HL-60/S4 (cell line): ENCODE results near the gene GPD1L.

ENCODE experiments used
- in situ Hi-C: fragments of 300-500 bp; cut with MboI; formaldehyde crosslinking; loops from 2 replicates; pipeline ENCODE4 v1.14.3; 2022; ENCODE audit warnings: low sequenced_read_pairs

GPD1L gene

DNA sequence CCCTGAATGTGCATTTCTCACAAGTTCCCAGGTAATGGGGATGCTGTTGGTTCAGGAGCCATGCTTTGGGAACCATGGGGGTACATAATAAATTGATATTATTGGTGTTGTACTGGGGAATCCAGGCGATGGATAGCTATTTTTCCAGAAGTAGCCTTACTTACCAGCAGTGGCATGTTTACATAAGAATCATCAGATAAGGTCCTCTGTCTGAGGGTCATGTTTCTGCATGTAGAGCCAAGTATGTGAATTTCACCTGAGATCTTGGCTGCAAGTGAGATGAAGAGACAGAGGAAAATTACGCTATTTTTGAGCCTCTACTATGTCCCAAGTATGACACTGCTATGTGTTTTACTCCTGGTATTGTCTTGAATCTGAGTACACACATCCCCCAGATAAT, 26.3 kb downstream of the GPD1L start:
- in situ Hi-C loops = no loop called here

DNA sequence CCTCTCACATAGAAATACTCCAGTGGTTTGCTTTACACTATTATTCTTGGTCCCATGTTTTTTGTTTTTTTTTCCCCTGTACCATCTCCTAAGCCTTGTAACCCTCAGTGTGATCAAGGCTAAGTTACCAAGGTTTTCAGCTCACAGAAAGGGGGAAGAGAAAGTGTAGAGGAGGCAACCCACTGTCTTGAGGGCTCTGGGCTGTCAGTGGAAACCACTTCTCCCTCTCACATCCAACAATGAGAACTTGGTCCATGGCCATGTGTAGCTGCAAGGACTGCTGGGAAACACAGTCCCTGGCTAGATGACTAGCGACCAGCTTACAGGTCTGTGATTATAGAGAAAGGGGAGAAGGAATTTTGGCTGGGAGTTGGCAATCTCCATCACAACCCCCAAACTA, 30.3 kb downstream of the GPD1L start:
- in situ Hi-C loops = no loop called here

DNA sequence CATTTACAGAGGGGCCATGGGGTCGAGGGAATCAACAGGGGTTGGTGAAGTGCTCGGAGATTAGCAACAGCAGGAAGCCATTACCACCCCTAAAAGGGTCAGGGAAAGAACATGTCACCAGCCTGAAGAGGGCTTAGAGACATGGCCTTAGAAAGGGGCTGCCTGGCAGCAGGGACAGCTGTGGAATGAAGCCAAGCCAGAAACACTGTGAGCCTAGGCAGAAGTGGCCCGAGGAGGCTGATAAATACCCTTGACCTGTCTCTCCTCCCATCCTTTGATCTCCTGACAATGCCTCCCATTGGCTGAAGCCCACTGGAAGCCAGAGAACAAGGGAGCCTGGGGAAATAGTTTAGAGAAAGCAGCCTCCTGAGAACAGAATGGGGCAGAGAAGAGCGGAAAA, 31.4 kb downstream of the GPD1L start:
- in situ Hi-C loops = no loop called here

DNA sequence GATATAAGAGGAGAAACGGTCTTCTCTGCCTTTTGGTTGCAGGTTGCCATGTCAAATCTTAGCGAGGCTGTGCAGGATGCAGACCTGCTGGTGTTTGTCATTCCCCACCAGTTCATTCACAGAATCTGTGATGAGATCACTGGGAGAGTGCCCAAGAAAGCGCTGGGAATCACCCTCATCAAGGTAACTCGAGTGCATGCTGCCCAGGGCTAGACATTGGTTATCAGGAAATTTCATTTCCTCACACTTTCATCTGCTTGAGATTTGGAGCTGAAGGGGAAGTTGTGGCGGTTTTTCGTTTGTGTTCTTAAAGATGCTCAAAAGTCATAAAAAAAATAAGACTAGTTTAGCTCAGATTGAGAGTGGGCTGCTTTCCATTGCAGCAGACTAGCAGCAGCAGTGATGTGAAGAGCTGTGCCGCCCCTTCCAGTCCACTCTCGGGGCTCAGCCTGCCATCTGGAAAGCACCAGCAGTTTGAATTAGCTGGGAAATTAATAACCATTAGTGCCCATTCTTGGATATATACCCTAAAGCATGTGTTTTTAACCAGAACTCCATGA, 32.2 kb downstream of the GPD1L start:
- in situ Hi-C loops = no loop called here

DNA sequence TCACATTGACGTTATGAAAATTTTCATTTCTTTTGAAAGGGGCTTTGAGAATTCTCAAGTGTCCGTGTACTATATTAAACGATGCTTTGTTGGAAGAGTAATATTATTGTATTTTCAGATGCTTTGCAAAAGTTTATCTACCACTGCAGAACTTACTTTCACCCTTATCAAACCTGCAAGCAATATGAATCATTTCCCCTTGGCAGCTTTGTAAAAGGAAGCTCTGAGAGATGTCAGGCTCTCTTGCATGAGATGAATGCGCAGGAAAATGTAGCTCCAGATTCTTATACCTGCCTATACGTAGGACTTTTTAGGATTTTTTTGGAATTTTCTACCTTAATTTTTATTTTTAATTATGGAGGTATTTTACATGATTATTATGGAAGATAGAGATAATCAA, 34.5 kb downstream of the GPD1L start:
- in situ Hi-C loops = no loop called here

DNA sequence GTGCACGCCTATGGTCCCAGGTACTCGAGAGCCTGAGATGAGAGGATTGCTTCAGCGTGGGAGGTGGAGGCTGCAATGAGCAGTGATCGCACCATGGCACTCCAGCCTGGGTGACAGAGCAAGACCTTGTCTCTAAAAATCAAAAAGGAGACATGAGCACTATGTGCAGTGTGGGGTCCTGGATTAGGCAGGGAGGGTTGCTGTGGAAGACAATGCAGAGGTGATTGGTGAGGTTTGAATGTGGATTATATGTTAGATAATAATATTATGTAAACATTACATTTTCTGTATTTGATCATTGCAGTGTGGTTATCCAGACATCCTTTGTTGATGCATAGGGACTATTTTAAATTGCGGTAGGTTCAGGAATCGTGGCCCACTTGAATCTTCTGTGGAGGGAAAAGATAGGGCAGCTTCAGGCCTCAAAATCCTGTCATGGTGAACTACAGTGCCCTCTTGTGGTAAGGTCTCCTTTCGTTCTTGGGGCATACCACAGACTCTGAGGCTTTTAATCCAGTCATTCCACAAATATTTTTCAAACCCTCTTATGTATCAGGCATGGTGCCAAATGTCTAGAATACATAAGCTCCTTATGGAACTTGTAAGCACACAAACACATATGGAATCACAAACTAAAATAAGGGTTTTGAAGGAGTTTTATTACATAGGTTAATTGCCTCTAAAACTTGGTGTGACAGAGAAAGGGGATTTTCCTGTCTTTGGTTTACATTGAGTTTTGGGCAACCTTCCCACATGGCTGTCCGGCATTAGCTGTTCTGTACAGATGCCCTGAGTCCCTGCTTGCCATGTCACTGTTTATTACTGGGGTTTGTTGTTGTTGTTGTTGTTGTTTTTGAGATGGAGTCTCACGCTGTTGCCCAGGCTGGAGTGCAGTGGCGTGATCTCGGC, 37.7 kb downstream of the GPD1L start:
- in situ Hi-C loops = no loop called here

DNA sequence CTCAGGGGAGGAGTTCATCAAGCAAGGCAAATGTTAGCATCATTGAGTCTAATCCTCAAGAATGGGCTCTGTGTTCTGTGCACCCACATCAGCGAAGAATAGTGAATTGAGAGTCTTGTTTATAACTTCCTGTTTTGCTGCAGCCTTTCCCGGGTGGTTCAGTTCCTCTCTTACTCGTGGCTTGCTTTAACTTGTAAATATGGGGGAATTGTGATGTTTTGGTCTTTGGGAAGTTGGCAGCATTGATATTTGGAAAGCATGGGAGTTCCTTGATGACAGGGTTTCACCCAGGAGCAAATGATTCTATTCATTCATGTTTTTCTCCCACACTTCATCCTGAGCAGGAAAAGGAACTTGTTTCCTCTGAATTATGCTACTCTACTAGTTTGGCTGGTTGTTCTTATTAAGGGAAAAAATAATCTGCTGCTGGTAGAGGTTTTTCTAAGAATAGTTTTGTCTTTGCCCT, 40.4 kb downstream of the GPD1L start:
- in situ Hi-C loops = no loop called here

DNA sequence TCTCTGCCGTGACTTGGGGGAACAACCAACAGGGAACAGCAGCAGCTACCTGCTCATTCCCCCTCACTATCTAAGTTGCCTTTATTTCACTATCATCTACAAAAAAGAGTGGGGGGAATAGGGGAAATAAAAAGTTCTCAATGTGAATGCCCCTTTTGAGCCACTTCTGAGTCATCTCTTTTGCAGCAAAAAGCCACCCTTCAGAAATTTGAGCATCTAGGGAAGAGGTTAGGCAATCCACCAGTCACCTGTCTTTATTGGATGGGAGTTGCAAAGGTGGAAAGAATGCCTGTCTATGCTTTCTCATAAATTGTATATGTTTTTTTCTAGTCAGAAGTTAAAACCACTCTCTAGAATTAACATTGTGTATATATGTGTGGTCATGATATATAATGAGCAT, 41.1 kb downstream of the GPD1L start:
- in situ Hi-C loops = no loop called here

DNA sequence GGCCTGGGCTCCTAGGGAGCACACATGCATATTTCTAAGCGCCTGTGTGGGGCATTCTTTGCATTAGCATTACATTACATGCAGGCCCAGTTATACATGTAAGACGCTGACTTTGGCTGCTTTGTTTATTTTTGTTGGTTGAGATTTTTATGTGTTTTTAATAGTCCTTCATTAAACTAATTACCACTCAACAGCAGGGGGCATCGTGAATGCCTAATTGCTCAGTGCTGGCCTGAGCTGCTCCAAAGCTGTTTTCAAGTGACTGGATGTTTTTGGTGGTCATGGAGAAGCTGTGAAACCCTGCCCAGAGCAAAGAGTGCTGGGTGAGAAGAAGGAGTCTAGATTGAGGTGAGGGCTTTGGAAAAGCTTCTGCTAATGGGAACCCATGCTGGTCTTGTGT, 41.5 kb downstream of the GPD1L start:
- in situ Hi-C loops = no loop called here

DNA sequence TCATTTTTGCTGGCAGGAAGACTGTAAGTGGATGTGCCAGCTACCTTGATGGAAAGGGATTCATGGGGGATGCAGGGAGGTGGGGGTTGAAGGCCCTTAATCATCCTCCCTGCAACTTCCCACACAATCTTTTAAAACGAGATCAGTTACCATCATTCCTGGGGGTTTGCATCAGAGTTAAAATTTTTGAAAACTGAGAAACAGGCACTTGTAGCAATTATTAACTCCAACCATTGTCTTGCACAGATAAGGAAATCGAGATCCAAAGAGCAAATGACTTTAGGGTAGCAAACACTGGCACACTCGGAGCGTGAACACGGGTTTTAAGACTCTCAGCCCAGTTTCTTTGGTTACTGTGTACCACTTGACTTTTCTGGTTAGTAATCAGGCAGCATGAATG, 41.9 kb downstream of the GPD1L start:
- in situ Hi-C loops = no loop called here

DNA sequence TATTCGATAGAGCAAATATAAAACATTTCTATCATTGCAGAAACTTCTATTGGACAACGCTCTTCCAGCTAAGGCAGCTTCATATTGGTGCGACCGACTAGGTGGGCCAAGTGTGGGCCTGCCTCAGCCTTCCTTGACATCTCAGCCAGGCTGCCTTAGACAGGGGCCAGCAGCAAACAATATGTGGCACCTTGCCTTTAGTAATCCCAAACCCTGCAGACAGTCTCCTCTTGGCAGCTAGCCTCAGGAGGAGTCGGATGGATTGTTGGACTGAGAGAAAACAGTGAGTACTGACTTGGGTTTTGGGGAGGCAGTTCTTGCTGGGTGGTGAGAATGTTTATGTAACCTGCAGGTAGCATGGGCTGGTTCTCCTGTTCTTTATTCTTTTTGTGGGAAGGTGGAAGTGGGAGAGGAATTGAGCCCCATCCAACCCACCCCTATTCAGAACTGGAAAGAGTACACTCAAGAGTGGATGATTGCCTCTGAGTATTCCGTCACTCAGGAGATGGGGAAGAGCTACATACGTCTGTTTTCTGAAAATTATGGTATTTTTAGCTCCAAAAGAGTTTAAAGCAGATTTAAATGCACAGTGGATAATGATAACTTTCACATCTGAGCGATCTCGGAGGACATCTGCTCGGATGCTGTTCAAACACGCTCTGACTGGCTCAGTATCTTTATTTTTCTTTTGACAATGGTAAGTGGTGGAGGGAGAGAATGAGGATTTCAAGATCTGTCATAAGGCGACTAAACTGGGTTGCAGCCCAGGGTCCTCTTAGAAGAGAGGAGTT, 47.2 kb downstream of the GPD1L start:
- in situ Hi-C loops = no loop called here

DNA sequence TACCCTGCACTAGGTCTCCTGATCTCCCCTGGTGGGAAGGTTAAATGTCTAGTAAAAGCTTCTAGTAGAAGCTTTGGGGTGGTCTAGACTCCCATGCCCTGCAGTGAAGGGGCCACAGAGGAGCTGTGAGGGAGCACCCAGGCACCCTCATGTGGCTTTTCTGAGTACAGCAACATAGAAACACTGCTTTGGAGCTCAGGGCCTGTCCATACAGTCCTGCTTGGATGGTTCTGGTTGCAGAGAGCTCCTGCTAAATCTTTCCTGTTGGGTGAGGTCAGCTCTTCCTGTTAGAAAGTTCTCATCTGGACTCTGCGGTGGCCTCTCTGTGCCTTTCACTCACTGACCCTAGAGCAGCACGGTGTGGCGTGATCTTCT, 47.8 kb downstream of the GPD1L start:
- in situ Hi-C loops = no loop called here

DNA sequence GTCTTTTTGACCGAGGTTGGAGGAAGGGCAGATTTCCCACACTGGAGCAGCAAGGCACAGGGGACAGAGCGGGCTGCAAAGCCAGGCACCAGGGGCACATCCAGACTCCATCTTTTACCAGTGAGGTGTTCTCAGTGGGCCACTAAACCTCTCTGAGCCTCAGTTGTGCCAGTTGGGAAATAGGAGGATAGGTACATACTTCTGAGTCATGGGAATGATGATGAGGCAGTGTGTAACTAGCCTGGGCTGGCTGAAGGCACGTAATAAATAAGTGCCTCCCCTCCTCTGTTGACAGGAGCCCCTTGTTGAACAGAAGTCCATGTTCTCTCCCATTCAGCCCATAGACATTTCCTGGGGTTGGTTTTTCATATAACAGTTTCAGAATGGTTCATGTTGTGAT, 48.7 kb downstream of the GPD1L start:
- in situ Hi-C loops = no loop called here

DNA sequence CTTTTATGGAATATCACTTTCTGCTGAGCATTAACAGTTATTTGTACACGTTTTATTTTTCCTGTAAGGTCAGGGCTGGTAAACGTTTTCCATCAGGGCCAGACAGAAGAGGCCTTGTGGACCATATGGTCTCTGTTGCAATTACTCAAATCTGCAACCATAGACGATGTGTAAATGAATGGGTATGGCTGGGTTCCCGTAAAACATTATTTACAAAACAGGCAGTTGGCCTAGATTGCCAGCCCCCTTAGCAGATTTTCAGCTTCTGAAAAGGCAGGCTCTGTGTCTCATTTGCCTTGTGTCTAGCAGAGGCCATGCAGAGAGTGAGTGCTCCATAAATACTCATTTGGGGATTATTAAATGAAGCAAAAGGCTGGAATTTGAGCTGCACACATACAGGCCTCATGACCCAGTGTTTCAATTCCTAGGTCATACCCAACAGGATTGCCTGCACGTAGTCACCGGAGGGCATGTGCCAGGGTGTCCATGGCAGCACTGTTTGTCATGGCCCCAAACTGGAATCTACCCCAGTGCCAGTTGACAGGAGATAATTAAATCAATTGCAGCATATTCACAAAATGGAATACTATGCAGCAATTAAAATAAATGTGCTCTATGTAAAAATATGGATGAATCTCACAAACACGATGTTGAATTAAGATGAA, 51.3 kb downstream of the GPD1L start:
- in situ Hi-C loops = no loop called here

DNA sequence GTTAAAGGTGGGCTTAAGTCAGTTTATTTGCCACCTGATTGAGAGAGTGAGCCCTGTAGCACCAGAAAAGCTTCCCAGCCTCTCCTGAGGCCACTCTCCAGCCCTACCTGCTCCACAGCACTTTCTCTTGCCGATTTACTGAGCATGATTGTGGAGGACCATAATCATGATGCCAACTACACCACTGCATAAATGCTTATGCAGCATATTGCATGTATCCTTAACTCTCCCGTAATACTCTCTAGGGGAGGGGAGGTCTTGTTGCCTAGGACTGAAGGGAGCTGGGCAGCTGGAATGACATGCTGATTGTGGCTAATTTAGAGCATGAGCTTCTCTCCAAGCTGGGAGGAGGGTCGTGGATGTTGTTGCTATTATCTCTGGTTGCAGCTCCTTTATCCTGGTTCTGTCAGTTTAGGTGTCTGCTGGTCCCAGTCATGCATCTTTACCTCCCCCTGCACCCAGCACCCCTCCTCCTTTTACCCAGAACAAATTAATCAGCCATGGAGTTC, 54.3 kb downstream of the GPD1L start:
- in situ Hi-C loops = no loop called here

DNA sequence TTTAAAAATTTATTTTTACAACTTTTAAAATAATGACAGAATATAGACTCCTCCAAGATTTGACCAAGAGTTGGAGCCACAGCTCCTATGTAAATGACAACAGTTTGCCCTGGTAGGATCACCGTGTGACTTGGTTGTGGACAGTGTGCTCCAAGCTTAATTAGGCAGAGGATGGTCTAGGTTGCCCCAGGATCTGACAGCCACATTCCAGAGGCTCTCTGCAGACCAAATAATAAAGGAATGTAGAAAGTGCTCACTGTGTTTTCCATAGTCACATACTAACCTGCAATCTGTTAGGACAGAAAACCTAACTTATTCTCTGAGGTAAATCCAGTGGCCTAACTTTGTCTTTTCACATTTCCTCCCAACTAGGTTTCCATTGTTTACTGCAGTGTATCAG, 59.0 kb downstream of the GPD1L start:
- in situ Hi-C loops = no loop called here

DNA sequence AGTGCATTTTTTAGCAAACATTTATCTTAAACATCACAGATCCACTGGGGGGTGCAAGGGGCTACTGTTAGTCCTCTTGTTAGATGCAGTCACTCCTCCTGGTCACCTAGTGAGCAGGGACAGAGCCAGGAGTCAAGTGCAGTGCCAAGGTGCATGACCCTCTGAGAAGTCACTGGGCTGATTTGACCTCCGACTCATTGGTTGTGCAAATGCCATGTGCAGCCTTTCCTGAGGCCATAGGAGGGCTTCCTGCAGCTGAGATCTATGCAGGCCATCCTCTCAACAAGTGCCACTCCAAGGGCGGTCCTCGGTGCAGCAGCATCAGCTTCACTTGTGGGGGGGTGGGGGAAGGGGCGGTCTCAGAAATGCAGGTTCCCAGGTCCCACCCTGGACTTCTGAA, 60.2 kb downstream of the GPD1L start:
- in situ Hi-C loops = no loop called here

DNA sequence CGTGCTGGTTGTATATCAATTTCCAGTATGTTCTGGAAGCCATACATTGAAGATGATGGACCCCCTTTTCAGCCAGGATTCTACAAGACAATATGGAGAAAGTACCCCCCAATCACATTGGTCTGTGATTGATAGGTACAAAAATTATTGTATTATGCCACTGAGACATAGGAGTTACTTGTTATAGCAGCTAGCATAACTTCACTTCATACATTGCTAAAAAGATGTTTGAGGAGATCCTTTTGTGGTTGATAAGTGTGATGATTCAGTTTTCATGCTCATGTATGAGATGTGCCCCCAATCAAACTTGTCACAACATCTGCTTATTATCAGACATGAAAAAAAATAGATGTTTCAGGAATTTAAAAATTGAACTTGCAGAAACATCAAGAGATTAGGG, 66.0 kb downstream of the GPD1L start:
- in situ Hi-C loops = no loop called here

DNA sequence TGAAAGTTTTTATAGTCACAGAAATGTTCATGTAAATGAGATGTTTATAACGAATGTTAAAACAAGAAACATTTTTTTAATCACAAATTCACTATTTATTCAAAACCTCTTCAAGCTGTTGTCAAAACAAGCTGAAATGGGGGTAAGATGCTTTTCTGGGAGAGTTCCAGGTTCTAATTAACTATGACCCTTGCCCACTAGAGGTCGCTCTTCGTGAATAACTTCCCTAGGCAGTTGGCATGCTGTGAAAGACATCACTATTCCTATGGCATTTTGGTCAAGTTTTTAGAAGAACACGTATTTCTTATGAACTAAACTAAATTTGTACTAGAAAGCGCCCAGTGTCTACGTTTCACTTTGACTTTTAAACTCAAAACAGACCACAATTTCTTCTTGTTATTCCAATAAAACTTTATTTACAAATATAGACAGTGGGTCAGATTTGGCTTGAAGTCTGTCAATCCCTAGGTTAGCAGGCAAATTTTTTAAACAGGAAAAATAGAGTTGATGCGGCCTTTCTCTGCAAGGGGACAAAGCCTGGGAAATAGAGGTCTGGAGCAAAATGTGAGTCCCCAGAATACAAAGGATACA, 69.3 kb downstream of the GPD1L start:
- in situ Hi-C loops = loop anchor here (25.0 kb wide), 3 partner anchors 162 to 487 kb away; no protein-coding TSS in a partner anchor

DNA sequence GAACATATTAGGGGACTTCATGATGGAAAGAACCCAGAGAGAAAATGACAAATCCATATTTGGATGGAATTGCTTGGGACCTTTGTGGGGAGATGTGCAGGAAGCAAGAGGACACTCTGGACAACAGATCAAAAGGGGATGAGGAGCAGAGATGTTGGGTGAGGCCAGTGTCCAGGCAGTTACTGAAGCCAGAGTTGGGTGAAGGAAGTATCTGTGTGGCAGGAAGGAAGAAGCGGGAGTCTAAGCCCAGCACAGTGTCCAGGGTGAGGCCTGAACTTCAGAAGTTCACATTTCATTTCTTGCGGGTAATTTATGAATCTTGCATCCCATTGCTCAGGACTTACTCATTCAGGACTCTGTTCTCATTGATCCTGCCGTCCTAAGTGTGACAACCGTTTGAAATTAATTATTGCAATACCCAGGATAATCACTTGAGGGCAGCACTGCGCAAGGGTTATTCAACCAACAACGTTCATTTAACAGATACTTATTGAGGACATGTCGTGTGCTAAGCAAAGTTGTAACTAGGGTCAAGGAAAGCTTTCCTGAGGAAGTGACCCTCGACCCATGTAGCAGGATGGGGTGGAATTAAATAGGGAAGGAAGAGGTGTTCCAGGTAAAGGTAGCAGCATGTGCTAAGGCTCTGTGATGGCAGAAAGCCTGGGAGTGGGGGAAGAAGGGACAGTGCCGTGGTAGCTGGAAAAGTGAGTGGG, 70.7 kb downstream of the GPD1L start:
- in situ Hi-C loops = loop anchor here (25.0 kb wide), 3 partner anchors 160 to 485 kb away; no protein-coding TSS in a partner anchor
